ENCODE results near the gene SCN1B.
A peak's percentile ranks its signal among the peaks of the same experiment; 100 is the strongest.
"Not testable (repeated sequence)": the region's sequence is repeated elsewhere in the genome, so short reads cannot be mapped to it uniquely, and the experiment has no call there.

Gene SCN1B

DNA sequence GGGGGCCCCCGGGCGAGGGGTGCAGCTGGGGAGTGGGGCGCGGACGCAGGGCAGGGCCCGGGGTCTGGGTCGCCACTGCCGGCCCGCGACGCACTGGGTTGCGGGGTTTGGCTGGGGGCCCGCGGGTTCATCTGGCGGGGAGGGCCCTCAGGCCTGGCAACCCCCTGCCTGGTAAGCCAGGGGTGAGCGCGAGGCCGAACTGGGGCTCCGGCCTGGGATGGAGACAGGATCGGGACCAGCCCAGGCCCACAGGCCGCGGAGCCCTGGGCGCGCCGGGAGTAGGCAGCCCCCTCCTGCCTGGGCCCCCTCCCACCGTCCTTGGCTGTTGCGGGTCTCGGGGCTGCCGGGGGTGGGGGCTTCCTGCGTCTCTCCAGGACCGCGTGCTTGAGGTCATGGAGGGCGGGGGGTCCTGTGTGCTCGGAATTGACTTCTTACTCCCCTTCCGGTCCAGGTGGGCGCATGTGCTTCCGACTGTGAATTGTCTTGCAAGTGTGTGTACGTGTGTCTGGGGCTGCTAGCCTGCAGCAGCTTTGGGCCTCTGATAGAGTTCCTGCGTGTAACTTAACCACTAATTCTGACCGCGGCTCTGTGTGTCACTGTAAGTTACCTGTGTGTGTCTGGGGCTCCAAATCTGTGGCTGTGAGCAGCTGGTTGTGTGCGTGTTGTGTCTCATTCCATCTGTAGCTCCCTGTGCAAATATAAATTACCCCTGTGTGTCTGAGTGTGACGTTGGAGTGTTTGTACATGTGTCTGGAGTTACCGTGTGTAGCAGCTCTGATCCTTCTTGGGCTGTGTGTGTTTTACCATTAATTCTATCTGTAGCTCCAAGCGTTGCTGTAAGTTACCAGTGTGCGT lies 29.4 kb upstream of the SCN1B start:
- peak; percentile 57 for DNase-seq (ENCODE audit: low read depth)

DNA sequence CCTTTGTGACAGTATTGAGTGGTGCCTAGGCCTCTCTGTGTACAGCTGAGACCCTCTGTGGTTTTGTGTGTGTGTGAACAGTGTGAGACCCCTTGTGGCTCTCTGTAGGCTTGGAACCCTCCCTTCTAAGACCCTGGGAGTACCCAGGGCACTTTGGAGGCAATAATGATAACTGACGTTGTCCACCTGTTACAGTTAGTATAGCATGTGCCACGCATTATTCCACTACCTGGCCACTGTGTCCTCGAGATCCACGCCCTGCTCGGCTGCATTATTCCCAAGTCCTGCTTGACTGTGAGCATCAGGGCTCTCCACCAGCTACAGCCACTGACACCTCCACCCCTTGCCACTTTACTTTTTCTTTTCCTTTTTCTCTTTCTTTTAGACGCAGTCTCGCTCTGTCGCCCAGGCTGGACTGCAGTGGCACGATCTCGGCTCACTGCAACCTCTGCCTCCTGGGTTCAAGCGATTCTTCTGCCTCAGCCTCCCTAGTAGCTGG lies 28.2 kb upstream of the SCN1B start:
- no peak for DNase-seq (ENCODE audit: low read depth)

DNA sequence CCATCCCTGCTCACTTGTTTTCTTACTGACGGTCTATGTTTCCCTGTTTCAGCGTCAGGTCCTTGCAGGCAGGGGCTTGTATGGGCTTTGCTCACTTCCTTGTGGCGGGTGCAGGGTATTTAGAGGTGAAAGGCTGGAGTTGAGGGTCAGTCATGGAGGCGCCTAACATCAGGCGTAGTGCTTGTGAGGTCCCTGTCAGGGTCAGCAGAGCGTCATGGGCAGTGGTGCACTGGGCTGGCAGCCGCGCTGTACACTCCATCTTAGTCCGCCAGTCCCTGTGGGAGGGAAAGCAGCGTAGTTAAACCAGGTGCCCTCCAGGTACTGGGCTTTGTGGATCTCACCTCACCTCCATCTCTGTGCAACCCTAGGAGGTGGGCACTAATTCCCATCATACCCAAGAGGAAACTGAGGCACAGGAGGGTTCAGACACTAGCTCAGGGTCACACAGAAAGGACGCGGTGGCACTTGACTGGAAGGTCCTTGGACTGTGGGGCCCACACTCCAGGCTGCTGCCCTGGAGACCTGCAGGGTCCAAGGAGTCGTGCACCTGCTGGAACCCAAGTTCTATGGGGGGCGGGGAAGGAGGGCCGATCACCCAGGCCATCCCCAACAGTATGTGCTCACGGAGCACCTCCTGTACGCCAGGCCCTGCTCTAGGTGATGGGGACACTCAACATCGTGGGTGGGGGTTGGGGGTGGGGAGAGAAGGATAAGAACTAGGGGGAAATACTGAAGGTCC lies 25.6 kb upstream of the SCN1B start:
- no peak for DNase-seq (ENCODE audit: low read depth)

DNA sequence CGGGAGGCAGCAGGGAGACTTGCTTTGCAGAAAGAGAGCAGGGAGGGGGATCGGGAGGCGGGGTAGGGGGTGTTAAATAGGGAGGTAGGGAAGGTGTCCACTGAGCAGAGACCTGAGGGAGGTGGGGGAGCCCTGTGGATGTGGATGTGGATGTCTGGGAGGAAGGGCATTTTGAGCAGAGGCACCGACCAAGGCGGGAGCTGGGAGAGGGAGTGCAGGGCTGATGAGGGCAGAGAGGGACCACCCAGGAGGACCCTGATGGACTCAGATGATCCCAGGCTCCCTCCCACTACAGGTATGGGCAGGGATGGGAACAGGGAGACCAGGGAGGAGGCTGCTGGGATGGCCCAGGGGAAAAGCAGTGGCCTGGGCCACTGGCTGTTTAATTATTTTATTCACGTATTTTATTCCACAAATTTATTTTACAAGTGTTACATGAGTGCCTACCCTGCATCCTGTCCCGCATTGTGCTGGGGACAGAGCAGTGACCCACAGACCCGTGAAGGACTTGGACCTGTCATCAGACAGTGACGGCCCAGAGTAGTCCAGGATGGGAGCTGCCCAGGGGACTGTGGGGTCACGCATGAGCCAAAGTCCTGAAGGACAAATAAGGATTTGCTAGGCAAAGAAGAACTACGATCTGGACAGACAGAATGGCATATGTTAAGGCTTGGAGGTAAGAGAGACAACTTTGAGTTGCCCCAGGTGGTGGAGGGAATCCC lies 24.9 kb upstream of the SCN1B start:
- DNase-seq (ENCODE audit: low read depth), result no peak

DNA sequence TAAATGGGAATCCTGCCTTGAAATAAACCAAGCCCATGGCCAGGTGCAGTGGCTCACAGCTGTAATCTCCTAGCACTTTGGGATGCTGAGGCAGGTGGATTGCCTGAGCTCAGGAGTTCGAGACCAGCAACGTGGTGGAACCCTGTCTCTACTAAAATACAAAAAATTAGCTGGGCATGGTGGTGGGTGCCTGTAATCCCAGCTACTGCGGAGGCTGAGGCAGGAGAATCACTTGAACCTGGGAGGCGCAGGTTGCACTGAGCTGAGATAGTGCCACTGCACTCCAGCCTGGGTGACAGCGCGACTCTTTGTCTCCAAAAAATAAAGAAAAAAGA lies 24.3 kb upstream of the SCN1B start:
- DNase-seq (ENCODE audit: low read depth), result not testable (repeated sequence)

DNA sequence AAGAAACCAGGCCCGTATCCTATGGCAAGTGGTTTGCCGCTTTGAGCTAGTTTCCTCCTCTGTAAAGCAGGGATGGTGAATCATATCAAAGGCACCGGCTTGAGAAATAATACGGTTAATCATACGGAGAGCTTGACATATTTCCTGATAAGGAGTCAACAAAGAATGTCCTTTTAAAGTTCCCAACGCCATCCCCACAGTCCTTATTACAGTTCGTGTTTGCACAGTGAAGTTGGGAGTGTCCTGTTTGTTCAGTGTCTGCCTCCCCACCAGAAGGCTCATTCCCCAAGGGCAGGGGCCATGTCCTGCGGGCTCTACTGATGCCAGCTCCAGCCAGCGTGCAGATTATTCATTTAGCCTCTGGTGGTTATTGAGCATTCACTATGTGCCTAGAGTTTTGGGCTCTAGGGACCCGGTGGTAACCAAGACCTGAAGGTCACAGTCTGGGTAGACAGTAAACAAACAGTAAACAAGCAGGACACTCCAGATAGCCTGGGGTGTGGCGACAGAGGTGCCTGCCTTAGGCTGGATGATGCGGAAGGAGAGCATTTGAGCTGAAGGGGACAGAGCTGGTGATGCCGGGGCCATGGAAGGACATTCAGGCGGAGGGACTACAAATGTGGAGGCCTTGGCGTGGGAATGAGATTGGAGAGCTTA lies 23.8 kb upstream of the SCN1B start:
- peak; percentile 87 for DNase-seq (ENCODE audit: low read depth)

DNA sequence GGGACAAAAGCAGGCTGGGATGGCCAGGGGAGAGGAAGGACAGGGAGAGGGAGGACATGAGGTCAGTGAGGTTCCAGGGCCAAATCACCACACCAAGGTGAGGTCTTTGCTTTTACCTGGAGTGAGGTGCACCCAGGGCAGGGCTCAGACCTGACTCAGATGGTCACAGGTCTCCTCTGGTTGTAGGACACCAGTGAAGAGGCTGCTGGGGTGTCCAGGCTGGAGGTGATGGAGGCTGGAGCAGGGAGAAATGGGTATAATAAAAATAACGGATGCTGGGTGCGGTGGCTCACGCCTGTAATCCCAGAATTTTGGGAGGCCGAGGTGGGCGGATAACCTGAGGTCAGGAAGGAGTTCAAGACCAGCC lies 23.3 kb upstream of the SCN1B start:
- no peak for DNase-seq (ENCODE audit: low read depth)

DNA sequence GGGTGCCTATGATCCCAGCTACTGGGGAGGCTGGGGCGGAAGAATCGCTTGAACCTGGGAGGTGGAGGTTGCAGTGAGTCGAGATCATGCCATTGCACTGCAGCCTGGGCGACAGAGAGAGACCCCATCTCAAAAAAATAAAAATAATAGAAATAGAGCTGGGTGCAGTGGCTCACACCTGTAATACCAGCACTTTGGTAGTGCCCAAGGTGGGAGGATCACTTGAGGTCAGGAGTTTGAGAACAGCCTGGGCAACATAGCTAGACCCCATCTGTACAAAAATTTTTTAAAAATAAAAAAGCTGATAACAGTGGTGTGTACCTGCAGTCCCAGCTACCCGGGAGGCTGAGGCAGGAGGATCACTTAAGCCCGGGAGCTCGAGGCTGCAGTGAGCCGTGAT lies 22.8 kb upstream of the SCN1B start:
- DNase-seq (ENCODE audit: low read depth), result not testable (repeated sequence)

DNA sequence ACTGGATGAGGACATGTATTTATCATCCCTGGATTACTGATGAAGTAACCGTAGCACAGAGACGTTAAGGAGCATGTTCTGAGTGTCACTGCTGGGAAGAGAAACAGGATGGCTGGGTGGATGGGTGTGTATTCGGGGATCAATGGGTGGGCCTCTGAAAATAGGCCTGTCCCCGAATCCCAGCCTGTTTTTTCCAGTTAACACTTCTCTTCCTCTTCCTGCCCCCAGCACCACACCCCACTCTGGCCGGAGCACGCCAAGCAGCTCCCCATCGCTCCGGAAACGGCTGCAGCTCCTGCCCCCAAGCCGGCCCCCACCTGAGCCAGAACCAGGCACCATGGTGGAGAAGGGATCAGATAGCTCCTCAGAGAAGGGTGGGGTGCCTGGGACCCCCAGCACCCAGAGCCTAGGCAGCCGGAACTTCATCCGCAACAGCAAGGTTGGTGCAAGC lies 21.4 kb upstream of the SCN1B start:
- no peak for DNase-seq (ENCODE audit: low read depth)

DNA sequence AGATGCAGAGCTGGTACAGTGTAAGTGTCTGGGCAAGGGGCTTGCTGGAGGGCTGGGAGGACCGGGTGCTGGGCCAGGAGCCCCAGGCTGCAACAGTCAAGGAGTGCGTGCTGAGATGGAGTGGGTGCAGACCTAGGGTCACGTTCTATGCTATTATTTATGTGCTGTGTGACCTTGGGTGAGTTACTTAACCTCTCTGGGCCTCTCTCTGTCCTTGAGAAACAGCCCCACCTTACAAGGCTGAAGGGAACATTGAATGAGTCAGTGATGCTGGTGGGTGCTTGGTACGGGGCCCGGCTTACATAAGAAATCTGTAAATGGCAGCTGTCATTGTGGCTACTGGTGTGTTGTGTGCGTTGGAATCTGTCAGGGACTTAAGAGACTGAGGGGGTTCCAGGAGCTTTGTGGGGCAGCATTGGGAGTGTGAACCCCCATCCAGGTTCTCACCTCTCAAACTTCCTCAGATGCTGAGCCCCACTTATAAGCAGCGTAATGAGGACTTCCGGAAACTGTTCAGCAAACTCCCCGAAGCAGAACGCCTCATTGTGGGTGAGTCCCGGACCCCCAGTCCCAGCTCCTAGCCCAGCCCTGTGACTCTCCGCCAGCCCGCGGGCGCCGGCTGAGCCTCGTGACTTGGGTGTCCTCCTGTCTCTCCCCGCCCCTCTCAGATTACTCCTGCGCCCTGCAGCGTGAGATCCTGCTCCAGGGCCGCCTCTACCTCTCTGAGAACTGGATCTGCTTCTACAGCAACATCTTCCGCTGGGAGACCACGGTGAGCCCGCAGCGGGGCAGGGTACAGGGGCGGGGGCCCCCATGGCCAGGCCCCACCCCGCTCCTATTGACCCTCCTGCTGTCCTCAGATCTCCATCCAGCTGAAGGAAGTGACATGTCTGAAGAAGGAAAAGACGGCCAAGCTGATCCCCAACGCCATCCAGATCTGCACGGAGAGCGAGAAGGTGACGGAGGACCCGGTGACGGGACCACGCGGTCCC lies 20.6 kb upstream of the SCN1B start:
- DNase-seq (ENCODE audit: low read depth), result peak; percentile 33

DNA sequence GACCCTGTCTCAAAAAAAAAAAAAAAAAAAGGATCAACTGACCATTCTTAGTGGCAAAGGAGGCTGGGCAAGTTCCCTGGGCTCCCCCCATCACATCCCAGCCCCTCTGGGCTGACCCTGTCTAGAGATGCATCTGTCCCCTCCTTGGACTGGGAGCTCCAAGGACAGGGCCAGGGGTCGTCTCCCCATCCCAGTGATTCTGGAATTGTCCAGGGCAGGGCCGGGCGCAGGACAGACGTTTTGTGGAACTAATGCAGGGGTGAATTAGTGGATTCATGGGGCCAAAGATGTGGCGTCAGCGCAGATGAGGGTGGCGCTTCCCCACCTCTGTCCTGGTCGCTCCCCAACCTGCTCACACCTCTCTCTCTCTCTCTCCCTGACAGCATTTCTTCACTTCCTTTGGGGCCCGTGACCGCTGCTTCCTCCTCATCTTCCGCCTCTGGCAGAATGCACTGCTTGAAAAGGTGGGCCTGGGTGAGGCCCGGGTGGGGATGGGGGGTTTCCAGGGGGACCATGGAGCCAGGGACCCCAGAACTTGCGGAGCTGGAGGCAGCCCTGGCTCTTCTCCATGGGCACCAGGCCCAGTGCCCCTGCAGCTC lies 19.1 kb upstream of the SCN1B start:
- no peak for DNase-seq (ENCODE audit: low read depth)

DNA sequence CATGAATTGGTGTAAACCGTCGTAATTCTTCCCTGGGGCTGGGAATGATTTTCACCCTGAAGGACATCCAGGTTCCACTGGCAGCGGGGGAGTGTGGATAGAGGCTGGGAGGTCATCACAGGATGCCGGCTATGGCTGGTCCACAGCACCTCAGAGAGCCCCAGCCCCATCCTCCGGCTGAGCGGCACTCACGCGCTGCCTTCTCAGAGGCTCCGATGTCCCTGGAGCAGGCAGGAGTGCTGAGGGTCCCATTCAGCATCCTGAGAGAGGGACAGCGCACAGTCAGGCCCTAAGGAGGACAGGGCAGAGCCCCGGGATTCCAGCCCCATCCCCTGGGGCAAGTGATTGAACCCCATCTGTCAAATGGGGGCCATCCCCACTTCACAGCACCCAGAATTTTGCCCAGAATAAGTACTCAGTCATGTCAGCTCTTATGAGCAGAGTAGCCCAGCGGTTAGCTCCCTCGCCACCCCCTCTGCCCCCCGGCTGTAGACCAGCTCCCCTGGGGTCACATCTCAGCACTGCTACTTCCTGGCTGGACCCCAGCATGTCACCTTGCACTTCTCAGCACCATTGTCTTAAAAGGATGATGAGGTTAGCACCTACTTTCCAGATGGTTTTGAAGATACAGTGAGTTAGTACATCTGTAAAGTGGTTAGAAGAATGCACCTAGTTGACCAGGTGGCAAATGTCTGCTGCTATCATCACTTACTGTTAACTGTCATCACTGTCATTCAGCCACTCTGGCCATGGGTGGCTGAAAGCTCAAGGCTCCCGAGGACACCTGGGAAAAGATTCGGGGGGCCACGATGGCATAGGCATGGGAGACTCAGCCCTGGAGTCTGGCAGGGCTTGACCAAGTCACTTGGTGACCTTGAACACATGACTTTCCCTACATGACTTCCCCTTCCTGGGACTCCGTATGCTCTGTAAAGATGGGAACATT lies 18.3 kb upstream of the SCN1B start:
- DNase-seq (ENCODE audit: low read depth), result no peak

DNA sequence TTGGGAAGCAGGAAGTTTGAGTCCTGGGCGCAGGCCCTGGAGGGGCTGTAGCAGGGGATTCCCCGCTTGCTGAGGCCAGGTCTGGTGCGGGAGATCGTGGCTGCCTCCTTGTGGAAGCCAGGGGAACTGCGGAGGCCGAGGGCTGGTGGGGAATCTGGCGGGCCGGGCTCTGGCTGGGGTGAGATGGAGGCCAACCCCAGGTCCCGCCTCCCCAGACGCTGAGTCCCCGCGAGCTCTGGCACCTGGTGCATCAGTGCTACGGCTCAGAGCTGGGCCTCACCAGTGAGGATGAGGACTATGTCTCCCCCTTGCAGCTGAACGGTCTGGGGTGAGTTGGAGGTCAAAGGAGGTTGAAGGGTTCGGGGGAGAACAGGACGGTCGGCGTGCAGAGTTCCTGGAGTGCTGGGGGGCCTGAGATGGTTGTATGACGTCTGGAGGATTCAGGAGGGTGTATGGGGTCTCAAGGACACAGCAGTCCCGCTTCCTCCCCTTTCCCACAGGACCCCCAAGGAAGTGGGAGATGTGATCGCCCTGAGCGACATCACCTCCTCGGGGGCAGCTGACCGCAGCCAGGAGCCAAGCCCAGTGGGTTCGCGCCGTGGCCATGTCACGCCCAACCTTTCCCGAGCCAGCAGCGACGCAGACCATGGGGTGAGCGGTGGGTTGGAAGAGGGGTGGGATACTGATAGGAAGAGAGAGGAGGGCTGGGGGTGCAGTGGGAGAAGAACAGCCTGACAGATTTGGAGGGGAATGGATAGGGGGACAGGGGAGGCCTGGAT lies 17.0 kb upstream of the SCN1B start:
- DNase-seq (ENCODE audit: low read depth), result peak; percentile 70

DNA sequence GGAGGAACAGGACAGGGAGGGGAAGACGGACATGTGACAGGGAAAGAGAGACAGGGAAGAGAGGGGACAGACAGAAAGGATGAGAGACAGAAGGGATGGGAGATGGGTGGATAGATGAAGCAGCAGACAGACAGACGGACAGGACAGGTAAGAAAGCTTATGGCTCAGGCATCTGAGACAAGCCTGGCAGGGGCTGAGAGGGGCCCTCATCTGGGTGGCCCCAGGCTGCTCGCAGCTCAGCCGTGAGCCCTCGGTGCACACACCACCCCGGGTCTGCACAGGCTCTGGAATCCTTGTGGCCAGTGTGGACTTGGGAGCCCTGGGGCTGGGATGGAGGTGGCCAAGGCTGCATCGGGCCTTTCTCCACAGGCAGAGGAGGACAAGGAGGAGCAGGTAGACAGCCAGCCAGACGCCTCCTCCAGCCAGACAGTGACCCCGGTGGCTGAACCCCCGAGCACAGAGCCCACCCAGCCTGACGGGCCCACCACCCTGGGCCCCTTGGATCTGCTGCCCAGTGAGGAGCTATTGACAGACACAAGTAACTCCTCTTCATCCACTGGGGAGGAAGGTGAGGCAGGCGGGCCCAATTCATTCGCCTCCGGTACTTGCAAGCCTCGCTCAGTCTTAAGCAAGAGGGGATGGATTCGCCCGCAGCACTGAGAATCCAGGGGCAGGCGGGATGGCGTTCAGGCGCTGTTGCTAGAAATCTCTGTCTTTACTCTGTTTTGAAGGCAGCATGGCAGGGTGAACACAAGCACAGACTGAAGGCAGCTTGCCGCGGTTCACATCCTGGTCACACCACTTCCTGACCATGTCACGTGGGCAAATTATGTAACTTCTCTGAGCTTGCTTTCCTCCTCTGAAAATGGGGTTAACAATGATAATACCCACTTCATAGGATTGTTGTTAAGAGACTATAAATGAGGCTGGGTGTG lies 16.2 kb upstream of the SCN1B start:
- no peak for DNase-seq (ENCODE audit: low read depth)

DNA sequence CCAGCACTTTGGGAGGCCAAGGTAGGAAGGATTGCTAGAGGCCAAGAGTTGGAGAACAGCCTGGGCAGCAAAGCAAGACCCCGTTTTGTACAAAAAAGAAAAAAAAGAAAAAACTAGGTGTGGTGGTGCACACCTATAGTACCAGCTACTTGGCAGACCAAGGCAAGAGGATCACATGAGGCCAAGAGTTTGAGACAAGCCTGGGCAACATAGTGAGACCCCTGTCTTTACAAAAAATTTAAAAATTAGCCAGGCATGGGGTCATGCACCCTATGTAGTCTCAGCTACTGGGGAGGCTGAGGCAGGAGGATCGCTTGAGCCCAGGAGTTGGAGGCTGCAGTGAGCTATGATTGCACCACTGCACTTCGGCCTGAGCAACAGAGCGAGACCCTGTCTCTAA lies 15.5 kb upstream of the SCN1B start:
- DNase-seq (ENCODE audit: low read depth), result not testable (repeated sequence)

DNA sequence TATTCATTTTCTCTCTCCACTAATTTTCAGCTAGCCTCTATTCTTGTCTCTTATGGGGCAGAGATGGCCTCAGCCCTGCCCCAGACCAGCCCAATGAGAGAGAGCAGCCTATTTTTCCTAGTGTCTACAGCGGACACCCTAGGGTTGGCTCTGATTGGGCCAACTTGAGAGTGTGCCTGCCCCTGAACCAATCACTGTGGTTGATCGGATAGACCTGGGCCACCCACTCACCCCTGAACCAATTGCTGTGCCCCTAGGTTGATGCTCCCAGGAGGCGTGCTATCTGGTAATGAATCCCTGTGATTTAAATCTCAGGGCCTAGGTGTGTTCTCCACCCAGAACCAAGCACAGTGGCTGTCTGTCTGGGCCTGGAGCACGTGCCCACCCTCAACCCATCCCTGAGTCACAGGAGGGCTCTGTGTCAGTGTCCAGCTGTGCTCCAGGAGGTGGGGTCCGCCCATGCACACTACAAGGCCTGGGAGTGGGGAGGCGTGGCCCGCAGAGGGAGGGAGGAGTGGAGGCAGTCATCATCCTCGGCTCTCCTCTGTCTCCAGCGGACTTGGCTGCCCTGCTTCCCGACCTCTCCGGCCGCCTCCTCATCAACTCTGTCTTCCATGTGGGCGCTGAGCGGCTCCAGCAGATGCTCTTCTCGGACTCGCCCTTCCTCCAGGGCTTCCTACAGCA lies 14.9 kb upstream of the SCN1B start:
- peak; percentile 30 for DNase-seq (ENCODE audit: low read depth)

DNA sequence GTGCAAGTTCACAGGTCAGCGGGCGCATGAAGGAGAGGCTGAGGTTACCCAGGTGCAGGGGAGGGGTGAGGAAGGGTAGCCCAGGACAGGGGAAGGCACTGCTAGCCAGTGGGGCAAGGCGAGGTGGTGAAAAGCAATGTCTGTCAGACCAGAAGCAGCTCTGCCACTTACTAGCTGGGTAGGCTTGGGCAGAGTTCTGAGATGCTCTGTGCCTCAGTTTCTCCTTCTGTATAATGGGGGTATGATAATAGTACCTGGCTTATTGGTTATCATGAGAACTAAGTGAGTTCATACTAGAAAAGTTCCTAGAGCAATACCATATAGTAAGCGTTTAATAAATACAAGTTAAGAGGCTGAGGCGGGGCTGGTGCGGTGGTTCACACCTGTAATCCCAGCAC lies 14.3 kb upstream of the SCN1B start:
- no peak for DNase-seq (ENCODE audit: low read depth)
